GM23248 (cell line): ENCODE measurements around the gene TRMT112.

Source experiments
- EZH2 ChIP-seq: fragments of 200-600 bp; sonication (generic); IDR thresholded peaks from 2 replicates; pipeline ENCODE4 v1.6.1; 2018; ENCODE audit warnings: antibody characterized with exemption, mild to moderate bottlenecking; ENCODE audit not compliant: insufficient read depth, poor library complexity, severe bottlenecking
- EZH2phosphoT487 ChIP-seq: fragments of 200-600 bp; sonication (generic); IDR thresholded peaks from 2 replicates; pipeline ENCODE4 v1.6.1; 2018; ENCODE audit warnings: antibody characterized with exemption, moderate library complexity, mild to moderate bottlenecking, low read depth; ENCODE audit not compliant: insufficient read depth

- TF ChIP-seq EZH2 (no peak), EZH2phosphoT487 (no peak)
These were observed 16.2 kb upstream of the TRMT112 start for GRCh38 chr11:64333556-64333955.
